Caco-2 (cell line): ENCODE data around the gene TRPV5. TPM values are rescaled to one million over a fixed set of nuclear protein-coding genes. Genes with fewer than 3 reads are reported as not detected.
A peak's percentile ranks its signal among the peaks of the same experiment; 100 is the strongest.

Source experiments
- BruUV-seq: library from RNA; stranded (reverse); fragments of 400-500 nt; replicated peaks from 2 replicates; lab custom pipeline; 2021; lab: Mats Ljungman, UMichigan
- CTCF ChIA-PET: fragments of 300-600 bp; sonication (Branson Sonifier 250); formaldehyde crosslinking; loops from one replicate; lab custom pipeline; 2022; ENCODE audit warnings: antibody characterized with exemption; lab: Charles Lee
- POLR2A ChIA-PET: fragments of 300-600 bp; sonication (Branson Sonifier 250); formaldehyde crosslinking; loops from one replicate; lab custom pipeline; 2022; ENCODE audit warnings: antibody characterized with exemption; lab: Charles Lee
- DNase-seq, 2 experiments: peaks; one replicate each; pipeline versions ENCODE4 v3.0.0 to v3.0.0-alpha.2; 2020 to 2022
- H3K27me3 ChIP-seq: replicated peaks from 2 replicates; pipeline ENCODE4 v1.6.0; 2011; ENCODE audit warnings: low read length; ENCODE audit not compliant: control insufficient read depth, insufficient read depth
- H3K36me3 ChIP-seq: 2 replicates; pipeline ENCODE4 v1.5.1; 2011; ENCODE audit warnings: low read length; ENCODE audit not compliant: control insufficient read depth, insufficient read depth
- H3K4me1 ChIP-seq: fragments of 250-450 bp; sonication (Bioruptor Pico); 2 replicates; pipeline ENCODE4 v1.5.1; 2020; ENCODE audit warnings: mild to moderate bottlenecking
- H3K4me3 ChIP-seq: 2 replicates; pipeline ENCODE4 v1.5.1; 2011; ENCODE audit warnings: low read depth, mild to moderate bottlenecking, control low read depth, low read length
- H3K9me3 ChIP-seq: fragments of 250-450 bp; sonication (Bioruptor Pico); 2 replicates; pipeline ENCODE4 v1.5.1; 2020; ENCODE audit warnings: mild to moderate bottlenecking, moderate library complexity
- H3K27ac Mint-ChIP-seq: one replicate; pipeline ENCODE4 v1.8.0; 2022; ENCODE audit warnings: mixed read lengths; ENCODE audit not compliant: unreplicated experiment
- H3K27me3 Mint-ChIP-seq: one replicate; pipeline ENCODE4 v1.8.0; 2022; ENCODE audit warnings: mixed read lengths; ENCODE audit not compliant: insufficient read depth, unreplicated experiment
- H3K36me3 Mint-ChIP-seq: one replicate; pipeline ENCODE4 v1.8.0; 2022; ENCODE audit warnings: mild to moderate bottlenecking, mixed read lengths; ENCODE audit not compliant: insufficient read depth, unreplicated experiment
- H3K4me1 Mint-ChIP-seq: one replicate; pipeline ENCODE4 v1.8.0; 2022; ENCODE audit warnings: low read depth, mixed read lengths; ENCODE audit not compliant: unreplicated experiment
- H3K4me3 Mint-ChIP-seq: one replicate; pipeline ENCODE4 v1.8.0; 2022; ENCODE audit warnings: mild to moderate bottlenecking, moderate library complexity, mixed read lengths; ENCODE audit not compliant: unreplicated experiment
- H3K9me3 Mint-ChIP-seq: one replicate; pipeline ENCODE4 v1.8.0; 2022; ENCODE audit warnings: mixed read lengths; ENCODE audit not compliant: unreplicated experiment
- intact Hi-C: fragments of 100-400 bp; cut with micrococcal nuclease; formaldehyde crosslinking; loops from one replicate; pipeline ENCODE4 v1.10.0; 2022; ENCODE audit not compliant: unreplicated experiment
- total RNA-seq: library from RNA; stranded (reverse); gene quantifications from 2 replicates; pipeline ENCODE4 v1.2.3, GENCODE V29; 2022
- TF ChIP-seq, protein P1 (sequence below), 2 experiments: fragments of 200-600 bp in 1 of 2; IDR thresholded peaks; 1 replicate in 1 of 2; 2 replicates in 1 of 2; pipeline versions ENCODE4 v1.5.1 to v1.8.0; 2011 to 2022; ENCODE audit warnings: antibody characterized with exemption in 1 of 2, control low read depth in 1 of 2, inconsistent platforms in 1 of 2, low read depth in 1 of 2, low read length in 1 of 2, mild to moderate bottlenecking in 1 of 2, moderate library complexity in 1 of 2; ENCODE audit not compliant: insufficient read depth in 1 of 2, severe bottlenecking in 1 of 2, unreplicated experiment in 1 of 2

Gene TRPV5
- total RNA-seq, 1 experiment from 2014 or later = not detected

DNA sequence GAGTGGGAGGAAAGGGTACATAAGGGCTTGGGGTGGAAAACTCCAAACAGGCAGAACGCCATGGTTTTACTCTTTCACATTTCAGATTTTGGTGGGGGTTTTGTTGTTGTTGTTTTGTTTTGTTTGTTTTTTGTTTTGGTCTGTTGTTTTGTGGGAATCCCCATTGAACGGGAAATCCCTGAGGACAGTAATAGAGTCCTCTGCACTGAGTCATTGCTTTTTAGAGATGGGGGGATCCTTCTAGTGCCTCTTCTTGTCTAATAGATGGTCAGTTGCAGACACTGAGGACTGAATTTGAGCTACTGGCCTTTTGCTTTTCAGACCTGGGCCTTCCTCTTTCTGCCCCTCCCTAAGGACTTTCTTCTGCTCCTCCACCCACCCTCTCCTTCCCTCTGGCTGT is 20.0 kb downstream of the TRPV5 start:
- no peak for DNase-seq
- Mint-ChIP-seq H3K9me3 (peaks cover 38% of the 10 kb centered on the region), H3K4me3 (peak overlapping the region; percentile 6), H3K27me3 (no peaks in the 10 kb centered on the region), H3K36me3 (no peaks in the 10 kb centered on the region), H3K27ac (peak overlapping the region; percentile 78), H3K4me1 (peaks cover 60% of the 10 kb centered on the region)
- Histone ChIP-seq H3K9me3 (peaks cover 16% of the 10 kb centered on the region; the same call in 1 of the 2 replicates), H3K4me1 (peaks cover 57% of the 10 kb centered on the region), H3K4me3 (no peak overlapping the region), H3K36me3 (no peaks in the 10 kb centered on the region; the same call in 1 of the 2 replicates), H3K27me3 (no peaks in the 10 kb centered on the region)
- CTCF ChIA-PET = no interaction called here
- BruUV-seq = no TSS peak
- intact Hi-C loops = loop anchor here (1.0 kb wide), 2 partner anchors 10 to 44 kb away; no protein-coding TSS in a partner anchor
- POLR2A ChIA-PET = no interaction called here
- TF ChIP-seq, protein P1, sequence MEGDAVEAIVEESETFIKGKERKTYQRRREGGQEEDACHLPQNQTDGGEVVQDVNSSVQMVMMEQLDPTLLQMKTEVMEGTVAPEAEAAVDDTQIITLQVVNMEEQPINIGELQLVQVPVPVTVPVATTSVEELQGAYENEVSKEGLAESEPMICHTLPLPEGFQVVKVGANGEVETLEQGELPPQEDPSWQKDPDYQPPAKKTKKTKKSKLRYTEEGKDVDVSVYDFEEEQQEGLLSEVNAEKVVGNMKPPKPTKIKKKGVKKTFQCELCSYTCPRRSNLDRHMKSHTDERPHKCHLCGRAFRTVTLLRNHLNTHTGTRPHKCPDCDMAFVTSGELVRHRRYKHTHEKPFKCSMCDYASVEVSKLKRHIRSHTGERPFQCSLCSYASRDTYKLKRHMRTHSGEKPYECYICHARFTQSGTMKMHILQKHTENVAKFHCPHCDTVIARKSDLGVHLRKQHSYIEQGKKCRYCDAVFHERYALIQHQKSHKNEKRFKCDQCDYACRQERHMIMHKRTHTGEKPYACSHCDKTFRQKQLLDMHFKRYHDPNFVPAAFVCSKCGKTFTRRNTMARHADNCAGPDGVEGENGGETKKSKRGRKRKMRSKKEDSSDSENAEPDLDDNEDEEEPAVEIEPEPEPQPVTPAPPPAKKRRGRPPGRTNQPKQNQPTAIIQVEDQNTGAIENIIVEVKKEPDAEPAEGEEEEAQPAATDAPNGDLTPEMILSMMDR (IDR thresholded peaks at IDR 0.05; ENCODE audit: insufficient read depth in 1 of 2, low read depth in 1 of 2, low read length in 1 of 2, severe bottlenecking in 1 of 2, unreplicated experiment in 1 of 2) = no peak

DNA sequence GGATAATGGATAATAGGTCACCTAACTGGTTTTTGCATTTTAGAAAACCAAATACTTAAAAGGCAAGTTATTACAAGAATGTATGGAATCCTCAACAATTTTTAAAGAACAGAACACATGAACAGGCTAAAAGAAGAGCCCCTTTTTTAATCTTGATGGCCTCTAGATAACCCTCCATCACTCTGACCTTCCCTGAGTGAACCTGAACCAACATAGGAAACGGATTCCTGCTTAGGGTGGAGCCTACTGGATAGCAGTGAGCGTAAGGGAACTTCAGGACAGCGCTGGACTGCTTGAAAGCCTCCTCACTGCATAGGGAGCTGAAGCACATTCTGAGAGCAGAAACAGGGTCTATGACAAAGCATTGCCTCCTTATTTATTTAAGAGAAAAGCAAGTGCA is 20.5 kb downstream of the TRPV5 start:
- H3K36me3 Mint-ChIP-seq = no peaks in the 10 kb centered on the region
- H3K27me3 ChIP-seq = no peaks in the 10 kb centered on the region
- peaks cover 43% of the 10 kb centered on the region for H3K9me3 Mint-ChIP-seq
- peaks cover 16% of the 10 kb centered on the region; the same call in 1 of the 2 replicates for H3K9me3 ChIP-seq
- POLR2A ChIA-PET = no interaction called here
- H3K4me1 ChIP-seq = peaks cover 57% of the 10 kb centered on the region
- intact Hi-C loops = loop anchor here (1.0 kb wide), 2 partner anchors 10 to 44 kb away; no protein-coding TSS in a partner anchor
- H3K27ac Mint-ChIP-seq = peak overlapping the region; percentile 78
- no peak overlapping the region for H3K4me3 ChIP-seq
- CTCF ChIA-PET = no interaction called here
- TF ChIP-seq, protein P1 (IDR thresholded peaks at IDR 0.05; ENCODE audit: insufficient read depth in 1 of 2, low read depth in 1 of 2, low read length in 1 of 2, severe bottlenecking in 1 of 2, unreplicated experiment in 1 of 2) = no peak
- H3K27me3 Mint-ChIP-seq = no peaks in the 10 kb centered on the region
- BruUV-seq = no TSS peak
- peak overlapping the region; percentile 6 for H3K4me3 Mint-ChIP-seq
- peaks cover 61% of the 10 kb centered on the region for H3K4me1 Mint-ChIP-seq
- DNase-seq = peak; percentile 65 to 74
- no peaks in the 10 kb centered on the region; the same call in 1 of the 2 replicates for H3K36me3 ChIP-seq

DNA sequence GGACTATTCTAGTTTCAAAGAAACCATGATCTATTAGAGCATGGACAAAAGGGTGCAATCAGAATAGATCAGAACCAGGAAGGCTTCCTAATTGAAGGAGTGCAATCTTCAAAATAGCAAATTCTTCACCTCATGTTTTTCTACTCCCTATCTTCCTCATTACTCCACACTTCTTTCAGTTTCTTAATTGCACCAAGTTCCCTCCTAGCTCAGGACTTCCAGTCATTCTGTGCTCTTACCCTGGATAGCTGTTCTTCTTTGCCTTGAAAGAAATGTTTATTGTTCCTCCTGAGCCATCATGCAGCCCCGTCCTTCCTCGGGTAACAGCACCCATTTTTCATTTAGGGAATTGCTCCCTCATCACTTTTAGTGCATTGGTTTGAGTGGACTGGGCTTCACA is 23.1 kb downstream of the TRPV5 start:
- Histone ChIP-seq H3K4me1 (peaks cover 57% of the 10 kb centered on the region), H3K27me3 (no peaks in the 10 kb centered on the region), H3K36me3 (no peaks in the 10 kb centered on the region; the same call in 1 of the 2 replicates), H3K4me3 (no peak overlapping the region), H3K9me3 (peaks cover 22% of the 10 kb centered on the region)
- H3K4me3 Mint-ChIP-seq = no peak overlapping the region
- no peak for DNase-seq
- TF ChIP-seq, protein P1 (IDR thresholded peaks at IDR 0.05; ENCODE audit: insufficient read depth in 1 of 2, low read depth in 1 of 2, low read length in 1 of 2, severe bottlenecking in 1 of 2, unreplicated experiment in 1 of 2) = no peak
- peak overlapping the region; percentile 36 for H3K27ac Mint-ChIP-seq
- POLR2A ChIA-PET = no interaction called here
- peaks cover 52% of the 10 kb centered on the region for H3K9me3 Mint-ChIP-seq
- H3K36me3 Mint-ChIP-seq = no peaks in the 10 kb centered on the region
- peaks cover 61% of the 10 kb centered on the region for H3K4me1 Mint-ChIP-seq
- no peaks in the 10 kb centered on the region for H3K27me3 Mint-ChIP-seq
- CTCF ChIA-PET = interaction anchor here (1.6 to 2.0 kb wide), 3 partner anchors 10 to 47 kb away, joined by 3 to 6 read pairs (median 6); no protein-coding TSS in a partner anchor
- intact Hi-C loops = no loop called here
- no TSS peak for BruUV-seq
